Caco-2 (cell line): ENCODE measurements around the gene TMEM18. TPM values are rescaled to one million over a fixed set of nuclear protein-coding genes. Genes with fewer than 3 reads are reported as not detected.

Experiments used
- BruUV-seq: library from RNA; stranded (reverse); fragments of 400-500 nt; replicated peaks from 2 replicates; lab custom pipeline; 2021; lab: Mats Ljungman, UMichigan
- CTCF ChIA-PET: fragments of 300-600 bp; sonication (Branson Sonifier 250); formaldehyde crosslinking; loops from one replicate; lab custom pipeline; 2022; ENCODE audit warnings: antibody characterized with exemption; lab: Charles Lee
- POLR2A ChIA-PET: fragments of 300-600 bp; sonication (Branson Sonifier 250); formaldehyde crosslinking; loops from one replicate; lab custom pipeline; 2022; ENCODE audit warnings: antibody characterized with exemption; lab: Charles Lee
- DNase-seq, 2 experiments: peaks; one replicate each; pipeline versions ENCODE4 v3.0.0 to v3.0.0-alpha.2; 2020 to 2022
- H3K27me3 ChIP-seq: replicated peaks from 2 replicates; pipeline ENCODE4 v1.6.0; 2011; ENCODE audit warnings: low read length; ENCODE audit not compliant: control insufficient read depth, insufficient read depth
- H3K36me3 ChIP-seq: 2 replicates; pipeline ENCODE4 v1.5.1; 2011; ENCODE audit warnings: low read length; ENCODE audit not compliant: control insufficient read depth, insufficient read depth
- H3K4me1 ChIP-seq: fragments of 250-450 bp; sonication (Bioruptor Pico); 2 replicates; pipeline ENCODE4 v1.5.1; 2020; ENCODE audit warnings: mild to moderate bottlenecking
- H3K4me3 ChIP-seq: 2 replicates; pipeline ENCODE4 v1.5.1; 2011; ENCODE audit warnings: low read depth, mild to moderate bottlenecking, control low read depth, low read length
- H3K9me3 ChIP-seq: fragments of 250-450 bp; sonication (Bioruptor Pico); 2 replicates; pipeline ENCODE4 v1.5.1; 2020; ENCODE audit warnings: mild to moderate bottlenecking, moderate library complexity
- H3K27ac Mint-ChIP-seq: one replicate; pipeline ENCODE4 v1.8.0; 2022; ENCODE audit warnings: mixed read lengths; ENCODE audit not compliant: unreplicated experiment
- H3K27me3 Mint-ChIP-seq: one replicate; pipeline ENCODE4 v1.8.0; 2022; ENCODE audit warnings: mixed read lengths; ENCODE audit not compliant: insufficient read depth, unreplicated experiment
- H3K36me3 Mint-ChIP-seq: one replicate; pipeline ENCODE4 v1.8.0; 2022; ENCODE audit warnings: mild to moderate bottlenecking, mixed read lengths; ENCODE audit not compliant: insufficient read depth, unreplicated experiment
- H3K4me1 Mint-ChIP-seq: one replicate; pipeline ENCODE4 v1.8.0; 2022; ENCODE audit warnings: low read depth, mixed read lengths; ENCODE audit not compliant: unreplicated experiment
- H3K4me3 Mint-ChIP-seq: one replicate; pipeline ENCODE4 v1.8.0; 2022; ENCODE audit warnings: mild to moderate bottlenecking, moderate library complexity, mixed read lengths; ENCODE audit not compliant: unreplicated experiment
- H3K9me3 Mint-ChIP-seq: one replicate; pipeline ENCODE4 v1.8.0; 2022; ENCODE audit warnings: mixed read lengths; ENCODE audit not compliant: unreplicated experiment
- CTCF ChIP-seq, 2 experiments: fragments of 200-600 bp in 1 of 2; IDR thresholded peaks; 1 replicate in 1 of 2; 2 replicates in 1 of 2; pipeline versions ENCODE4 v1.5.1 to v1.8.0; 2011 to 2022; ENCODE audit warnings: antibody characterized with exemption in 1 of 2, control low read depth in 1 of 2, inconsistent platforms in 1 of 2, low read depth in 1 of 2, low read length in 1 of 2, mild to moderate bottlenecking in 1 of 2, moderate library complexity in 1 of 2; ENCODE audit not compliant: insufficient read depth in 1 of 2, severe bottlenecking in 1 of 2, unreplicated experiment in 1 of 2
- intact Hi-C: fragments of 100-400 bp; cut with micrococcal nuclease; formaldehyde crosslinking; loops from one replicate; pipeline ENCODE4 v1.10.0; 2022; ENCODE audit not compliant: unreplicated experiment
- total RNA-seq: library from RNA; stranded (reverse); gene quantifications from 2 replicates; pipeline ENCODE4 v1.2.3, GENCODE V29; 2022

Gene TMEM18
- total RNA-seq, 1 experiment from 2014 or later = 22.9 TPM

DNA sequence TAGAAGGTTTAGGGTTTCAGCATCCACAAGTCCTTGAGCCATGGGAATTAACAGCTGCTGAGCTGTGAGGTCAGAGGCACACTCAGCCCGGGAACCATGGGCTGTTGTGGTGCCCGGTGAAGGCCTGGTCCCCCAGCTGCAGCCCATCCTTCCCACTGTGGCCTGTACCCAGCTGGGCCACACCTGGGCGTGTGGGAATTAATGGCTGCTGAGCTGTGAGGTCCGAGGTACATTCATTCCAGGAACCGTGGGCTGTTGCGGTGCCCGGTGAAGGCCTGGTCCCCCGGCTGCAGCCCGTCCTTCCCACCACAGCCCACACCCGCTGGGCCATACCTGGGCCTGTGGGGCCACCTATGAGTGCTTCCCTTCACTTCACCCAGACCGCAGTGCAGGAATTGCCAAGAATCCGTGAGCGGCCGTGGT lies 25.2 kb downstream of the TMEM18 start:
- peaks cover 3% of the 10 kb centered on the region for H3K27me3 Mint-ChIP-seq
- DNase-seq = no peak
- ChIA-PET POLR2A (no interaction called here), CTCF (no interaction called here)
- no peaks in the 10 kb centered on the region for H3K9me3 ChIP-seq
- no peaks in the 10 kb centered on the region for H3K9me3 Mint-ChIP-seq
- H3K4me3 ChIP-seq = no peak overlapping the region
- no peaks in the 10 kb centered on the region for H3K27me3 ChIP-seq
- no peaks in the 10 kb centered on the region for H3K4me1 ChIP-seq
- H3K36me3 Mint-ChIP-seq = no peaks in the 10 kb centered on the region
- H3K4me3 Mint-ChIP-seq = no peak overlapping the region
- TF ChIP-seq CTCF (IDR thresholded peaks at IDR 0.05; ENCODE audit: insufficient read depth in 1 of 2, low read depth in 1 of 2, low read length in 1 of 2, severe bottlenecking in 1 of 2, unreplicated experiment in 1 of 2) = no peak
- H3K27ac Mint-ChIP-seq = no peak overlapping the region
- intact Hi-C loops = no loop called here
- H3K36me3 ChIP-seq = no peaks in the 10 kb centered on the region
- no peaks in the 10 kb centered on the region for H3K4me1 Mint-ChIP-seq
- BruUV-seq = no TSS peak

DNA sequence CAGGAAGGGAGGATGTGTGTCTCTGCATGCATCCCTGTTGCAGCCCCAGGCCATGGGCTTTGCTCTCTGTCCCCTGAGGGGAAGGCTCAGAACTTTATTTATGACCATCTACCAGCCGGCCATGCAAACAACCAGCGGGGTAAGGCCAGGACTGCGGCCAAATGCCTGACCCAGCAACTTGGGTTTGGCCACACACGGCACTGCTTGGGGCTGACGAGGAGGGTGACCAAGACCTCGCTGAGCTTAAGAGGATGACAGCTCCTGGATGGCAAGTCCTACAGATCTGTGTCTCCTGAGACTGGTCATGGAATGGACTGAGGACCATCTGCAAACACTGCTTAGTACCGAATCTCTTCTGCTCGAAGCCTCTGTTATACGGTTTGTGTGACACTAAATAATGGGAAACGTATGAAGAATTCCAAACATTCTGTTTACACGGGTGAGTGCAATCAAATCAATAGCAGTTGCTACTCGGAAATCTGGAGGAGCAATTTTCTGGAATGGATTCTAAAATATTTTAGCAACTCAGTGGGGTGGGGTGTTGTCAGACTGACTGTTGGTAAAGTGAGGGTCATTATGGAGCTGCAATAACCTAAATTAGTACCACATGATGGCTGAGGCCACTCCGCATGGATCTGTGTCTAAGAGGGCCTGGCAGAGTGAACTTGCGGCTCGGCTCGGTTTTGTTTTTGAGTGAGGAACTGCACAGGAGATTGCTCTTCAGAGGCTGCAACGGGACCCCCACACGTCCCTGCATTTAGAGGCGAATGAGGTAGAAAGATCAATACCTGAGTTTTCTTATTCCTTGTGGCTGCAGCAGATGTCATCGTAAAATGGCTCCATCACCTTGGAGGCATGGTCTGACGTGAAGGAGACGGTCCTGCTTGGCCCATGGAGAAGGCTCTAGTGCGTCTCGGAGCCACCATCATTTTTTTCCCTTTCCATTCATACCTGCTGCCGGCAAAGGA lies 26.6 kb downstream of the TMEM18 start:
- Histone ChIP-seq H3K4me1 (no peaks in the 10 kb centered on the region), H3K9me3 (no peaks in the 10 kb centered on the region), H3K36me3 (no peaks in the 10 kb centered on the region), H3K27me3 (no peaks in the 10 kb centered on the region), H3K4me3 (no peak overlapping the region)
- ChIA-PET POLR2A (no interaction called here), CTCF (no interaction called here)
- no peak overlapping the region for H3K27ac Mint-ChIP-seq
- no TSS peak for BruUV-seq
- intact Hi-C loops = no loop called here
- H3K4me3 Mint-ChIP-seq = no peak overlapping the region
- H3K36me3 Mint-ChIP-seq = no peaks in the 10 kb centered on the region
- no peaks in the 10 kb centered on the region for H3K4me1 Mint-ChIP-seq
- H3K27me3 Mint-ChIP-seq = peaks cover 3% of the 10 kb centered on the region
- TF ChIP-seq CTCF (IDR thresholded peaks at IDR 0.05; ENCODE audit: insufficient read depth in 1 of 2, low read depth in 1 of 2, low read length in 1 of 2, severe bottlenecking in 1 of 2, unreplicated experiment in 1 of 2) = no peak
- DNase-seq = no peak
- no peaks in the 10 kb centered on the region for H3K9me3 Mint-ChIP-seq

- no peaks in the 10 kb centered on the region for H3K4me1 Mint-ChIP-seq
- no peak overlapping the region for H3K27ac Mint-ChIP-seq
- peaks cover 3% of the 10 kb centered on the region for H3K27me3 Mint-ChIP-seq
- ChIA-PET POLR2A (no interaction called here), CTCF (no interaction called here)
- no peak for DNase-seq
- BruUV-seq = no TSS peak
- Histone ChIP-seq H3K36me3 (no peaks in the 10 kb centered on the region), H3K4me3 (no peak overlapping the region), H3K9me3 (no peaks in the 10 kb centered on the region), H3K27me3 (no peaks in the 10 kb centered on the region), H3K4me1 (no peaks in the 10 kb centered on the region)
- H3K9me3 Mint-ChIP-seq = no peaks in the 10 kb centered on the region
- H3K36me3 Mint-ChIP-seq = no peaks in the 10 kb centered on the region
- H3K4me3 Mint-ChIP-seq = no peak overlapping the region
- intact Hi-C loops = no loop called here
- TF ChIP-seq CTCF (IDR thresholded peaks at IDR 0.05; ENCODE audit: insufficient read depth in 1 of 2, low read depth in 1 of 2, low read length in 1 of 2, severe bottlenecking in 1 of 2, unreplicated experiment in 1 of 2) = no peak
Observed at GRCh38 chr2:649426-650342, 27.5 kb downstream of the TMEM18 start.
